ENCODE data around the gene RPL34.
A peak's percentile ranks its signal among the peaks of the same experiment; 100 is the strongest.

Gene RPL34

DNA sequence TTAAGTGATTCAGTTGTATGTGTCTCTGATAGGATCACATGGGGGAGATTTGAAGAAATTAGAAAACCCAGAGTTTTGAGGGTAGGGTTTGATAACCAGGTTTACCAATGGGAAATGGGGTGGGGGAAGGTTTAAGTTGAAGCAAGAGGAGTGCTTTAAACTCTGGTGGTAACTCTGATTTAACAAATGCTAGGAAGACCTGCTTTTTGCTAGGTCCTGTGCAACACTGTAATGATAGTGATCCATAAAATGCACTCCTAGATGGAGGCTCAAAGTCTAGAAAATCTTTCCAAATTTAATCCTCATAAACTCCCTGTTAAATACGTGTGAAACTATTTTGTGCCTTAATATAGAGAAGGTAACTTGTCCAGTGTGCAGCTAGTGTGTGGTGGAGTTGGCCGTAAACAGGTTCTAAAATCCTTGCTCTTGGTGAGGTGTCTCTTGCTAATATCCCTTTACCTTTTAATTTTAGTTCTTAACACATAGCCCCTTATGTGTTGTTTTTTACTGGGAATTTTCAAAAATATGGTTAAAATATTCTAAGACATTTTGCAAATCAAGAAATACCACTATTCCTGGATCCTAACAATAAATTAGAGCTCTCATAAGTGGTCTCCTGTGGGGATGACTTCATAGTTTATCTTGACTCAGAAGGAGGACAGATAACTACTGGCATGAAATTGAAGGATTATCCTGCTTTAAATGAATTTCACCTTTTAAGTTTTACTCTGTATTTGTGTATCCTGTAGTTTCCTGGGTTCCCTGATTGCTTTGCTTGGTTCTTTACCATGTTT, 4.1 kb downstream of the RPL34 start:
- no peak for FAIRE-seq

DNA sequence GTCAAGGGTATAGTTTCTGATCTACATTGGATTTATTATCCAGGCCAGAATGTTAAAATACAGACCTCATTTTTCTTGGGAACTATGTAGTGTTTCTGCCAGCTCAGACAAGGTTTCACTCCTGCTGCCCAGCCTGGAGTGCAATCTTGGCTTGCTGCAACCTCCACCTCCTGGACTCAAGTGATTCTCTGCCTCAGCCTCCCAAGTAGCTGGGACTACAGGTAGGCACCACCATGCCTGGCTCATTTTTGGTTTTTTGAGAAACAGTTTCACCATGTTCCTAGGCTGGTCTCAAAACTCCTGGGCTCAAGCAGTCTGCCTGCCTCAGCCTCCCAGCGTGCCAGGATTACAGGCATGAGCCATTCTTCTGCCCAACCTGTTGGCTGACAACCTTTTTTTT, 5.7 kb downstream of the RPL34 start:
- FAIRE-seq: no peak

DNA sequence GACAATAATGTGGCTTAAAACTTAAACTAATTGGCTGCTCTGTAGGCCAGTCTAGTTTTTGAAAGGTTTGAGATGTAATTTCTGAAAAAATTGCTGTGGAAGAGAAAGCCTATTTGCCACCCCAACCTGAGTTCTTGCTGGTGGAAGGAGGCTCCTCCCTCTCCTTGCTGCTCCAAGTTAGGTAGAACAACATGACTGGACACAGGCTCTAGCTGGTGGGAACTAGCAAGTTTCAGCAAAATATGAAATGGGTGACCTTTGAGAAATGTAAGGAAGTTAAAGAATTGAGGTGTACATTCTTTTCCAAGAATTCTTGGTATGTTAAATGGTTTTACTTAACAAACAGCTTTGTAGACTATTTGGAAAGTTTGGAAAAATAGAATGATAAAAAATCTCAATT, 8.0 kb downstream of the RPL34 start:
- no peak for FAIRE-seq

DNA sequence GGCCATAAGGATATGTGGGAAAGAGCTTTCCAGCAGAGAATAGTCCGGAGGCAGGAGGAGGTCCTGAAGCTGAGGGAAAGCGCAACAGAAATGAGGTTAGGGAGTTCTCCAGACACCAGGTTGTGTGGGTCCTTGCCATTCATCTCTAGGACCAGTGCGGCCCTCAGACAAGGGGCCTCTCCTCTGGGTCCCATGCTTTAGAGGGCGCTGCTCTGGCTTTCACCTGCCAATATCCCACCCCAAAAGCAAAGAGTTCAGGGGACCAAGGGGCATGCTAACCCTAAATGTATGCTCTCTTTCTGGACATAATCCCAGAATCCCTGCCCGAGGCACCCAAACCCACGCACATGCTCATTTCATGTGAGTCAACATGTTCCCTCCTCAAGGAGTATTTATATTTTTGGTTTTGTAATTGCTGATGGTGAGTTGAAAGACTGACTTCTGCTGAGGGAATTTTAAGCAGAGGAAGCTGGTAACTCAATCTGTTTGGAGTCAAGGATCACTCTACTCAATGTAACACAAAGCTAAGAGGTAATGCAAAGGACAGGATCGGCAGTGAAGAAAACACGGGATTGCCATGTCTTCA, 14.8 kb downstream of the RPL34 start:
- FAIRE-seq: no peak

DNA sequence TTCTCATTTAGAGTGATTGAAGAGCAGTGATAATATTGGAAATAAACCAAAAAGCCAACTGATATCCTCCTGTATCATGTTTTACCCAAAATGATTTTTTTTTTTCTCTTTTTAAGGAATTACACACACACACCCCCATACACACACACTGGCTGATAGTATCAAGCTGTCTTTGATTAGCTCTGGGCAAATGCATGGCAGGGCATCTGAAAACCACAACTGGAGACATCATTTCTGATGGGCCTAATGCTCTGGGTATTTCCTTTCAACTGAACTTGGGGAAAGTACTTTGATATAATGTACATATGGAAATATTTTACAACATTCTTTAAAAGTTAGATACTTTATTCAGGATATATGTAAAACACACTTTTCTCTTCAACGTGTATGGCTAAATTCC, 15.9 kb downstream of the RPL34 start:
- no peak for FAIRE-seq

DNA sequence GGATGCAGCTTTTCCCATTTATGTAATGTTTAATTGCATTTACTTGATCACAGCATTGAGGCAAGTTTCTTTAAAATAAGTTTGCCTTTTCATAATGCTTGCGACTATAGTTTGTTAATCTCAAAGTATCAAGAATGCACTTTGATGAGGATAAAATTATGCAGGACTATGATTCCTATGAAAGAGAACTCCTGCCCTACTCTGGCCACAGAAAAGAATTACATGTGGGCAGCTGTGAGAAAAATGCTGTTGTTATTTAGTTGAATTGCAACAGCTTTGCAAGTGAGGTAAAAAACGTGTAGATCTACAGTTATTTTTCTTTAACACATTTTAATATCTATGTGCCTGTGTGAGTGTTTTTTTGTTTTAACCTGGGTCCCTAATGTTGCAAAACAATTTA, 17.5 kb downstream of the RPL34 start:
- no peak for FAIRE-seq

DNA sequence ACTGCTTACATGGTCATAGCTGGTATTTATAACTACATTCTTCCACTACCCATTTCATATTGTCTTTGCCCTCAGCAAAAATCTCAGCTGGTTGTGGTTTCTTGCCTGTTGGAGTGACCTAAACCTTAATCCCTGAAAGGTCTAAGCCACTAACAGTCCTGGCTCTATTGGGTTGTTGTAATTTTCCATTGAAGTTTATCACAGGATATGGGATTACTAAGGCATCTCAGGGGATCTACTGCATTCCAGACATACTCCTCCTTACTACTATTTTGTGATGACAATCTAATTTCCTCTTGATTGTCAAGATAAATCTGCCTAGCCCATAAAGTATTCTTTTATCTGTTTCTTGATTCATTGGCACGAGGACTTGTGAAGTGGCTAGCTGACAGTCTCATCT, 23.9 kb downstream of the RPL34 start:
- FAIRE-seq: no peak

DNA sequence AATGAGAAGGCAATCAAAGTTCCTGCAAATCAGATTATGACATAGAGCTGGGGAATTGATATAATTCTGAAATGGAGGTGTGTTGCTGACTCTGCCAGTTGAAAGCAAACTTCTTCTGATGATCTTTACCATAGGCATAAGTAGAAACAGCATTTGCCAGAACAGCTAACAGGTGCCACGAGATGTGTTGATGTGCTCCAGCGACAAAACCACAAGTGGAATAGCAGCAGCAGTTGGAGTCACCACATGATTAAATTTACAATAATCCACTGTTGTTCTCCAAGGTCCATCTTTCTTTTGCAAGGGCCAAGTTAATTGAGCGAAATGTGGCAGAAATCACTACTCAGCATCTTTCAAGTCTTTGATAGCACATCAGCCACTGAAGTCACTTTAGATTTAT, 26.3 kb downstream of the RPL34 start:
- no peak for FAIRE-seq

DNA sequence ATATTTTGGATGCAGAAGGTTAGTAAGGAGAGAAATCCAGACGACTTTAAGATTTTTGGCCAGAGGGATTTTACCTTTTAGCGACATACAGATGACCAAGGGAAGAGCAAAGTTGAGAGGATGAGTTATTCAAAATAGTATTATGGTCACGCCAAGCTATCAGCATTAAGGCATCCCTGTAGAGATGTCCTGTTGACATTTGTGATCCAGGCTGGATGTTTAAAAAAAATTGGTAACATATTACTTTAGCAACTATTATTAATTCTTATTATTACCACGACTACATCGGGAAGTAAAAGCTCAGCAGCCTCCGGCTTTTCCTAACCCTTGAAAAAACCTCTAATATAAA, 29.5 kb downstream of the RPL34 start:
- FAIRE-seq: no peak

DNA sequence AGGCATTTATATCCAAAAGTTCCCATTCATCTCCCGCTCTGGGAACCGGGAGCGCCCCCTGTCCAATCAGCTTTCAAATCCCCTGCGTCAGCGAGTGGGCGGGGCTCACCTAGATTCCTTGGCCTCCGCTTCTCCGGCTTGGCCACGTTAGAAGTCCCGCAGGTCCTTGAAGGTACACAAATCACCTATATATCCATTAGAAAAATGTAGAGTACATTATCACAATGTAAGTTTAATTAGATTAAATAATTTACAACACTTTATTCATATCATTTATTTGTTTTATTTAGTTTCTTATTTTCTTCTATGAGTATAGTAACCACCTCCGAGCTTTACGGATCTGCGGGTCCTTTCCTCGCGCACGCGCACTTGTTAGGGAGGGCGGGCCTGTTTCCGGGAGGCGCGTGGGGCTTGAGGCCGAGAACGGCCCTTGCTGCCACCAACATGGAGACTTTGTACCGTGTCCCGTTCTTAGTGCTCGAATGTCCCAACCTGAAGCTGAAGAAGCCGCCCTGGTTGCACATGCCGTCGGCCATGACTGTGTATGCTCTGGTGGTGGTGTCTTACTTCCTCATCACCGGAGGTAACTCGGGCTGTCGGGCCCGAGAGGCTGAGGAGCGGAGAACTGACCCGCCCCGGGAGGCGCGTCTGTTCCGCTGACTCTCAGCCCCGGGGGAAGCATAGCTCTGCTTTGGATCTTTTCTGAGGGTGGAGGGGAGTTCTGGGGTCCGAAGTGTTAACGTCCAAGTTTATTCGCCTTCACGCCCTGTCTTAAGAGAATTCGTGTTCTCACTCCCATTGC, 30.0 kb downstream of the RPL34 start, which contains the start of gene OSTC:
OSTC (plus strand) TSS at position 388 of the 802 bp plus-strand sequence; CDS start at position 445, 57 bp downstream.
- peak; percentile 99 for FAIRE-seq

DNA sequence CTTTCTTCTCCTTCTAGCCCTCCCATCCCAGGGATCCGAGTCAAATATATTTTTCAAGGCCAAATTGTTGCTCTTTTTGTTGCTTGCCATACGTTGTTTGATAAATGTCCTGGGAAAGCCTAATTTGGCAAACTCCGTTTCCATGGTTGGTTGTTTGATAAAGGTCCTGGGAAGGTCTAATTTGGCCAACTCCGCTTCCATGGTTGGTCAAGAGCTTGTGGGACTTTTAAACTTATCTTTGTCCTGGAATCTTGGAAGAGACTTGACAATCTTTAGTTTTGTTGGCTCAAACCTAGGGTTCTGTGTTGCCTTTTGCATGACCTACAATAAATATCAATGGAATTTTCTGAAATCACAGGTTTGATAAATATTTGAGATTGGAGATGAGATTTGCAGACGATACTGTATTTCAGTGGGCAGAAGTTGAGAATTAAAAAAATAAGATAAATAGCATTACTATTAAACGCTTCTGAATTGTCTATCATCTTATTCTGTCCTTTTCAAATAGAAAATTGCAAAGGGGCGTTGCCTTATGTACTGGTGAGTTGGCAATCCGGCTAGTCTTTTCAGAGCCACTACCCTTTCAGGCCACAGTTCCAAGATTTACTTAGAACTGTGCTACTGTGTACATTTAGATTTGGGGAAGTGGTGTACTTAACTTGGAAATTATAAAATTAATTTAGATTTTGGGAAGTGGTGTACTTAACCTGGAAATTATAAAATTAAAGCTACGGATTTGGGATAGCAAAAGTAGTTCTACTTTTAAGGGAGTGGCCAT, 30.8 kb downstream of the RPL34 start:
- FAIRE-seq: peak; percentile 26

DNA sequence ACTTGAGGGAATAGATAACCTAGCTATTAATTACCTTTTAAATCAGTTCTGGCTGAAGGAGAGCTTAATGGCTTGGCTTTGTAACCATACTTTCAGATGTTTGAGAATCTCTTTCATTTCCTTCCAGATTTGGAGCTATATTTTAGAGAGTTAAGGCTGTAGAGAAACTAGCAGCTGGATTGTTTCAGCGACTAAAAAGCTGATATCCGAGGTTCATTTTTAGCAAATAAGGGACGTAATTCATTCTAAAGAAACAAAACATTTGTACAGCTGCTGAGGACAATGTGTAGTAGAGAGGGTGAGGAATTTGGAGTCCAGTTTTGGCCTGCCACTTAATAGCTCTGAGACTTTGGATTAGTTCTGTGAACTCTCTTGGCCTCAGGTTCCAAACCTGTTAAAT, 42.3 kb downstream of the RPL34 start:
- FAIRE-seq: no peak

DNA sequence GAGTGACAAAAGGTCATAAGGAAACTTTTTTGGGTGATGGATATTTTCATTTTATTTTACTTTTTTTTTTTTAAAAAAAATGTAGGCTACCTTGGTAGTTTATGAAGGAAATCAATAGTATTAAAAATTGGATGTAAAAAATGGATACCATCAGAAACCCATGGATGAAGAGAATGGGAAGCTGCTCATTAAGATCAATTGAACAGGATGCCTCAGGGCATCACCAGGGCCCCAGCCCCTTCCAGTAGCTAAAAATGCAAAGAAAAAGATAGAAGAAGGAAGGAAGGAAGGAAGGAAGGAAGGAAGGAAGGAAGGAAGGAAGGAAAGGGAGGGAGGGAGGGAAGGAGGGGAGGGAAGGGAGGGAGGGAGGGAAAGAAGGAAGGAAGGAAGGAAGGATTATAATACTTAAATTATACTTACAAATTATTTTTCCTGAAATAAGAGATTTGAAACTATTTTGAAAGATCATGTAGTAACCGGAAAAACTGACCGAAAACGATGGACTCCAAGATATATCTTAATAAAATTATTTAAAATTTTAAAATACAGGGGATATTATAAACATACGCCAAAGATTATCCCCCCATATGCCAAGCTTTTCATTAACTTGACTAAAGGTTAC, 54.1 kb downstream of the RPL34 start:
- FAIRE-seq: no peak
